ENCODE measurements around the gene CCDC73.
"Not testable (repeated sequence)": the region's sequence is repeated elsewhere in the genome, so short reads cannot be mapped to it uniquely, and the experiment has no call there.

CCDC73 gene

DNA sequence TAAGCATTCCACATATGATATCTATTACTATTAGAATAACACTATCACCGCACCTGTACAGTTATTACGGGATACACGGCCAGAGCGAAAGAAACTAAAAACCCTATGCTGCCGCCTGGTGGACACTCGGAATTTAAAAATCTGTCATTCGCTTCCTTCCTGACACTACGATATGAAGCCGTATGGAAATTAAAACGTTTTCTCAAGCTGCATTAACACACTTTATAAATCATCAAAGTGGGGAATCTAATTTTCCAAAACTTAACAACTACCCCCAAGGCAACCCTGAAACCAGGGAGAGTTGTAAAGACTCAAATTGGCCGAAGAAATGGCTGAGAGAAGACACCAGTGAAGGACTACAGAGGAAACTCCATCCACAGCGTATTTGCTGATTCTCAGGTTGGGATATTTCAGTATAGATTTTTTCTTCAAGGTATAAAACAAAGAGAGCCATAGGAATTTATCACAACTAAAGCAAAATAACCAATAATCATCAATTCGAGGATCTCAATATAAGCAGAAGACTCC lies 1.4 kb downstream of the CCDC73 start:
- peak; percentile 85 for FAIRE-seq

DNA sequence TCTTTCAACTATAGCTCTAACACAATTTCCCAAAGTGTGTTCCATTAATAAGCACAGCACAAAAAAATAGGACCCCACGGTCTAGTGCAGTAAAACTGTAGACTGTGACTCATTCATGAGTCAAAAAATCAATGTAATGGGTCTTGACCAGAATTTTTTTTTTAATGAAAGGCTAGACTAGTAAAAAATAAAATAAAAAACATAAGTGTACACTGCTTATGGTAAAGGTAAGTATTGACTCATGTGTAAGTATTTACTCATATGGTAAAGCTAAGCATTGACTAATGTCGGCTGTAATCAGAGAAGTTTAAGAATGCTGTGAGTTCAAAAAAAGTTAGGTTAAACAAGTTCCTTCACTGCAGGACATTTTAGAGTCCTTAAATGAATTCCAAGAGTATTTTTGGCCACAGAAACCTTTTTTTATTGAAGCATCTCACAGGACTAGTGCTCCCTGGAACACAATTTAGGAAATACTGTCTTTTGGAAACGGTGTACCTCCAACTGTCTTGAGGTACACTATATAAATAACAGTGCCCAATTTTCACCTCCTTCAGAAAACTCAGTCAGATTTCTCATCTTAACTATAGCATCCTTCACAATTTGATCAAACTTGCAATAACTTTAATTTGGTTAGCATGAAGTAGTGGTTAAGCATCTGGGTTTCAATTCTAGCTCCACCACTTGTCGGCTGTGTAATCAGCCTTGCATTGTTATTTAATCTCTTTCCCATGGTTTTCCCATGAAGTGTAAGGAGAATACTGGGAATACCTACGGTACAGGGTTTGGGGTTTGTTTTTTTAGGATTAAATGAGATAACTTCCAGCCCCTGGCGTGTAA lies 2.1 kb downstream of the CCDC73 start:
- no peak for FAIRE-seq

DNA sequence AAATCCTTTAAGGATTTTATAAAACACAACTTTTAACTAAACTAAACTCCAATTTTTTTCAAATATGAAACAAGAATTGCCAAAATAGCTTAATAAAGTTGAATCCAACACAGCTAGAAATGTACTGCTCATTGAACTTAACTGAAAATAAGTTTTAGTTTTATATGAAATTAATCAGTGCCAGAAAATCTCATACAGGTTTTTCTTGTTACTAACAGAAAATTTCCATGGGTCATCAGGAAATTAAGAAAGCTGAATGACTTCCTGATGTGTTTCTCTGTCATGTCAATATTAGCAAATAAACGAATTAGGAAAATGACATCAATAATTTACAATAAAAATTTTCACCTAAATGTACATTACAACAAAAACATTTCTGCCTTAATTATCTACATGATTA lies 3.5 kb downstream of the CCDC73 start:
- FAIRE-seq: no peak

DNA sequence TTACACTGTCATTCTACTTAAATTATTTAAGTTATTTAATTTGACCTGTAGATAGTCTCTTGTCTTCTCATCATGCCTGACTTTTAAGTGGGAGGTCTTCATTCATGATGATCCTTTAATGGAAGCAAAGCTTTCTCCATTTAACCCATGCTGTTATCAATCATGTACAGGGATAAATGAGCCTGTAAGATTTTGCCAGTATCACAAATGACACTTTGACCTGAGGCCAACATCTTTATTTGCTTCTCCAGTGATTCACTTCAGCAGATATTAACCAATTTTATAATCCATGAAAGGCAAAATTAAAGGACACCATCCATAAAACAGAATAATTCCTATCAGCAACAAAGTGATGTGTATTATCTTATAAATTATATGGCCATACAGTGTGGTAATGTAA lies 7.7 kb downstream of the CCDC73 start:
- no peak for FAIRE-seq

DNA sequence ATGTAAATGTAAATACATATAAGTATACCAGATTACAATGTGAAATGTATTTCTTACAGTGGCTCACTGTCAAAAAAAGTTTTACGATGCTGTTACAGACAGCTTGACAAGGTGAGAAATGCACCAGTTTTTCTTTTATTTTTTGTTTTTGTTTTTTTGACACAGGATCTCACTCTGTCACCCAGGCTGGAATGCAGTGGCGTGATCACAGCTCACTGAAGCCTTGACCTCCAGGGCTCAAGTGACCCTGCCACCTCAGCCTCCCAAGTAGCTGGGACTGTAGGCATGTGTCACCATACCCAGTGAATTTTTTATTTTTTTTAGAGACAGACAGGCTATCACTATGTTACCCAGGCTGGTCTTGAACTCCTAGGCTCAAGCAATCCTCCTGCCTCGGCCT lies 9.2 kb downstream of the CCDC73 start:
- FAIRE-seq: no peak

DNA sequence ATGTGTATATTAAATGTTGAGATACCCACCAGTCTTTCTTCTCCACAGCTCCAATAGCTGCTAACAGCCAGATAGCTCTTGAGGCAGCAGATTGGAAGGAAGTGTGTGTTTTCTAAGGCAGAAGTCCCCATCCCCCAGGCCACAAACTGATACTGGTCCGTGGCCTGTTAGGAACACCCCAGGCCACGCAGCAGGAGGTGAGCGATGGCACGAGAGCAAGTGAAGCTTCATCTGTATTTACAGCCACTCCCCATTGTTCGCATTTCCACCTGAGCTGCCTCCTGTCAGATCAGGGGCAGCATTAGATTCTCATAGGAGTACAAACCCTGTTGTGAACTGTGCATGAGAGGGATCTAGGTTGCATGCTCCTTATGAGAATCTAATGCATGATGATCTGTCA lies 12.7 kb downstream of the CCDC73 start:
- no peak for FAIRE-seq

DNA sequence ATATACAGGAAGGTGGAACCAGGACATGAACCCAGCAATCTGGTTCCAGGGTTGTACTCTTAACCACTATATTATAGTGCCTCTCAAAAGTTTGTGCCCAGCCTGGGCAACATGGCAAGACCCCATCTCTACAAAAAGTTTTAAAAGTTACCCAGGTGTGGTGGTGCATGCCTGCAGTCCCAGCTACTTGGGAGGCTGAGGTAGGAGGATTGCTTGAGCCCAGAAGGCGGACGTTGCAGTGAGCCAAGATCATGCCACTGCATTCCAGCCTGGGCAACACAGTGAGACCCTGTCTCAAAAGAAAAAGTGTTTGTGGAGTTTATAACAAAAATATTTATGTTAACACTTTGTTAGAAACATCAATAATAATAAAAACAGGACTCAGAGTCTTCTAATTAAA lies 13.6 kb downstream of the CCDC73 start:
- FAIRE-seq: not testable (repeated sequence)

DNA sequence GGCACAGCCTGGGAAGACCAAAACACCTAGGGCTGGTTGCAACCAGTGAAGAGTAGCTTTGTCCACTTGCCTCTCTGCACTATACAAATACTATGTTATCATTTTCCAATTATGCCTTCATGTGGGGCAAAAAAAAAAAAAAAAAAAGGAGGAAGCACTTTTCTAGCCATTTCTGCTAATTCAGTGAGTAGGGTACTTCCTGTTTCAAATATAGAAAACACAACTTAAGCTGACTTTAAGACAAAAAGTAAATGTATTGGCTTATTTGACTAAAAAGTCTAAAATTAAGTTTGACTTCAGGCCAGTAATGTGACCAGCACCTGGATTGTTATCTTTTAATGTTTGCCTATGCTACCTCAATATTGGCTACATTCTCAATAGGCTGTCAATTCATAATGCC lies 15.3 kb downstream of the CCDC73 start:
- FAIRE-seq: no peak

DNA sequence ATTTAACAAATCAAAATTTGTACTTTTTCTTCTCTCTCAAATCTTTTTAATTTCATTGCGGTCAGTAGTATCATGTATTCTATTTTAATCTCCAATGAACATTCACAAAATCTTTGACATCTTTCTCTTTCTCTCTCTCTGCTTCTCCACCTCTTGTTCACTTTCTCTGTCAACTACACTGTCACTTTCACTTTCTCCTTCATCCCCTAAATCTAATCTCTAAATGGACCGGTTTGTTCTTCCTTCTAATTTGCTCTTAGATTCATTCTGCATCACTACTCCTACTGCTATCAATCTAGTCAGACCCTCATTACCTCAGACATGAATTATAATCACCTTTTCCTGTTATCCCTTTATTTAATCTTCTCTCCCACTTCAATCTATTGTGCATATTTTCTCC lies 18.6 kb downstream of the CCDC73 start:
- FAIRE-seq: no peak

DNA sequence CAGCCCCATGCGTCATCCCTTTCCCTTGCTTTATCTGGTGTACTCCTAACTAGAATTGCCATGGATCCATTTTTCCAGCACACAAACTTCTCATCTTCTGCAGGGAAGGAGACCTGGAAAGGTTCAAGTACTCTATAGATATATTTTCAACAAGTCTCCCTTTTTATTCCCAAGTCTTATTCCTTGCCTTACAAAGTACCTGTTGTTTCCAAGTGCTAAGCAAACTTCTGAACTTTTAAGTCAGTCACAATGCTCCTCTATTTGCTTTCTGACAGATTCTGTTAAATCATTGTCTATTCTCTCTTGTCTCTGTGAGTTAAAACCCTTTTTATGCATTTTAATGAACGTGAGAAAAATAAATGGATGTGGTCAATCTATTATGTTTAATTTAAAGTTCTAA lies 20.4 kb downstream of the CCDC73 start:
- FAIRE-seq: no peak

DNA sequence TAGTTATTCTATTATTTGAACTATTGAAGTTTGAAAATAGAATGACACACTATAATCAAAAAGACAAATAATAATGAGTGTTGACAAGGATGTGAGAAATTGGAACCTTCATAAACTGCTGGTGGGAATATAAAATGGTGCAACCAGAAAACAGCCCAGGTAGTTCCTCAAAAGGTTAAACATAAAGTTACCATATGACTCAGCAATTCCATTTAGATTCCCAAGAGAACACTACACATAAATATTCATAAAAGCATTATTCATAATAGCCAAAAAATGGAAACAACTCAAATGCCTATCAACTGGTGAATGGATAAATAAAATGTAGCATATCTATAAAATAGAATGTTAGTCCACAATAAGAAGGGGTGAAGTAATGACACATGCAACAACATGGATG lies 21.7 kb downstream of the CCDC73 start:
- no peak for FAIRE-seq

DNA sequence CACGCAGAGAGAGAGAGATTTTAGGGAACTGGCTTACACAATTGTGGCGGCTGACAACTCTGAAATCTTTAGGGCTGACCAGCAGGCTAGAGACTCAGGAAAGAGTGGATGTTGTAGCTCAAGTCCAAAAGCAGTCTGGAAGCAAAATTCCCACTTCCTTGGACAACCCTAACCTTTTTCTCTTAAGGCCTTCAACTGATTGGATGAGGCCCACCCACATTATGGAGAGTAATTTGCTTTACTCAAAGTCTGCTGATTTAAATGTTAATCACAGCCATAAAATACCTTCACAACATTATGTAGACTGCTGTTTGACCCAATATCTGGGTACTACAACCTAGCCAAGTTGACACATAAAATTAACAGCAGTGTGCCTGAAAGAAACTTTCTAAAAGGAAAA lies 32.7 kb downstream of the CCDC73 start:
- not testable (repeated sequence) for FAIRE-seq

DNA sequence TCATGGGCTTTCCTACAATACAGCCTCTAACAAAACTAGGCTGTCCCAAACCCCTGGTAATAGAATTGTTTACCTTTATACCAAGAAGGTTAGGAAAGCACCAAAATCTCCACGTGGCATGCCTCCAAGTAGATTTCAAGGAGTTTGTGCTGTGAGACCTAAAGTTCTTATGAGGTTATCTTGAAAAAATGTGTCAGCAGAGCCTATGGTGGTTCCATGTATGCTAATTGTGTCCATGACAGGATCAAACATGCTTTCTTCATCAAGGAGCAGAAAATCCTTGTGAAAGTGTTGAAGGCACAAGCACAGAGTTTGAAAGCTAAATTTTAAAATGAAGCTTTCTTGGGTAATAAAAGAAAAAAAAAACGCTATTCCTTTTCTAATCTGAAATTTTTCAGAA lies 36.2 kb downstream of the CCDC73 start:
- FAIRE-seq: no peak

DNA sequence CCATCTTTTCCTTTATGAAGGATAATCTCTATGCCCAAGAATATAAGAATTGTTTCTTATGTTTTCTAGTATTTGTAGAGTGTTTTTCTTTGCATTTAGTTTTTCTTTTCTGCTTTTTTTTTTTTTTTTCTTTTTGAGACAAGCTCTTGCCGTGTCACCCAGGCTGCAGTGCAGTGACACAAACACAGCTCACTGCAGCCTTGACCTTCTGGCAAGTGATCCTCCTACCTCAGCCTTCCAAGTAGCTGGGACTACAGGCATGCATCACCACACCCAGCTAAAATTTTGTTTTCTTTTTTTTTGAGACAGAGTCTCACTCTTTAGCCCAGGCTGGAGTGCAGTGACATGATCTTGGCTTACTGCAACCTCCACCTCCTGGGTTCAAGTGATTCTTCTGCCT lies 41.3 kb downstream of the CCDC73 start:
- not testable (repeated sequence) for FAIRE-seq

DNA sequence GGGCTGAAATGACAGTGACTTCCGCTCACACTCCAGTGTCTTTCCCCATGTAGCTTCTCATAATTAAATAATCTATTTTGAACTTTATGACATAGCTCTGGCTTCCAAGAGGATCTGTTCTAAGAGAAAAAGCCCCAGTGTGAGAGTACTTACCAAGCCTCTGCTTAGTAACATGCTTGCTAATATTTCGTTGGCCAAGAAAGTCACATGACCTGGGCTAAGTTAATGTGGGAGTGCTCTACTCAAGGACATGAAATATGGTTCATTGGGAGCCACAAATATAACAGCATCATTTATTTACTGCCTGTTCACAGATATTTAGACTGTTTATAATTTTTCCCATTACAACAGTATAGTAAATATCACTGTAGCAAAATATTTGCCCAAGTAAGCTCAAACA lies 42.5 kb downstream of the CCDC73 start:
- FAIRE-seq: peak; percentile 58

DNA sequence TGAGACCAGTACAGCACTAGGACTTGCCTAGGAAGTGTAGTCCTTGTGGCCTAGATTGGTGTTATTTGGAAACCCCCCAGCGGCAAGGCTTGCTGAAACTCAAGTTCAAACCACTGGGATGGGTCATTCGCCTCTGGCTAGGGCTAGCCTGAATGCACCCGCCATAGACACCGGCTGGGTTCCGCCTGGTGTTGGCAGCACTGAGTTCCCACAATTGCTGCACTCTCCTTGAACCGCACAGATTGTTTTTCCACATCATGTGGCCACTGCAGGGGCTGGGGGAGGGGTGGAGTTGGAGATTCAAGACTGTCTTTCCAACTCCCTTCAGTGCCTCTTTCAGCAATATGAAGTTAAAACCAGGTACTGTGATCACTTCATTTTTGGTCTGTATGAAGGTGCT lies 43.1 kb downstream of the CCDC73 start:
- FAIRE-seq: no peak

DNA sequence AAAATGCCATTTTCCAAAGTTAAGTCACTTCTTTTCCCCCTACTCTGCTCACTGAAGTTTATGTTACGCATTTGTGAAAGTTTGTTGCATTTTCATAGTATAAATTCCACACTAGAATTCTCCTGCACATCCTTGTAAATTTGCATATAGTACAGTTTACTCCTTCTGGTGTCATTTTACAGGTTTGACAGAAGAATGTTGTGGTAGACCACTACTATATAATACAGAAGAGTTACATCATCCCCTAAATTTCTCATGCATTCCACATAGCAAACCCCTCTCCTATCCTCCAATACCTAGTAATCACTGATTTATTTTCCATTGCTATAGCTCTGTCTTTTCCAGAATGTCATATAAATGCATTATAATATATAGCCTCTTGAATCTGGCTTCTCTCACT lies 64.5 kb downstream of the CCDC73 start:
- no peak for FAIRE-seq

DNA sequence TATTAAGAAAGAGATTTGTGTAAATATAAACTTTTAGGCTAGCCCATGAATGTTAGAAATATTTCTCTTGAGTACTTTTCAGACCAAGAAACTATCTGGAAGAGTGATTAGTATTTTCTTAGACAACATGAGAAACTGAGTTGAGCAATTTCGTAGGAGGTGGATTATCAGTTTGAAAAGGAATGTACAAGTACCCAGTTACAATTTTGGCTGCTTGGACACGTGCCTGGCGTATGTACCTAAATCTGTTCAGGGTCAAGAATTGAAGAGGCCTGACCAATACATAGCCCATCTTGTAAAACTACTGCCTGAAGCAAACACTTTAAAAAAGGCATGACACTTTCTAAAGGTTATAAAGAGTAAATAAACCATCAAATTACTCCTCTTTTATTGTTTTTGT lies 71.1 kb downstream of the CCDC73 start:
- no peak for FAIRE-seq

DNA sequence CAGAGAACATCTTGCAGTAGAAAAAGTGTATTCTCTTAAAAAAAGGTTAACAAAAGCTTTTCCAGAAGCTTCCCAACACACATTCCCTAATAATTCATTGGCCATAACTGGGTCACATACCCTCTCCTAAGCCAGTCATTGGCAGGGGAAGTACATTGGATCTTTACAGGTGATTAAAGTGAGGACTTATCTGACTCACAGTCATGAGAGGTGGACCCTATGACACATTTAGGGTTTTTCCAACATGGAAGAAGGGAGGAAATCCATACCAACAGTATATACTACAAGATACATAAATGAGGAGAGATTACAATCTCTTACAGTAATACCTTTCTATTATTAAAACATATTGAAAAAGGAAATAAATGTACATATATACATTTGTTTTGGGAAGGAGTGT lies 72.2 kb downstream of the CCDC73 start:
- no peak for FAIRE-seq

DNA sequence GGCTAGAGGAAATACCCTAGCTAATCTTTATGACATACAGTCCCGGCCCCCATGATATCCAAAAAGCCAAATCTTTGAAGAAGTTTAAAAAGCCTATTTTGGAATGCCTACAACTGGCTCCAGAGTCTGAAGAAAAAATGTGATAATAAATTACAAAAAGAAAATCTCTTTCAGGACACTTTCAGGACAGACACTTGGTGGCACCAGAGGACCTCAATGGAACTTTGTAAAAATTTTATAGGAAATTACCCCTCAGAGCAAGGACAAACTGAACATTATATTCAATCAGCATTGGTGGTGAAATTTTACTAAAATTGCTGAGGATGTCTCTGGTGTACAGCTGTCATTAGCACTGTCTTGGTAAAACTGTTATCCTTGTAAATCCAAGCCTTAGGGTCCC lies 81.0 kb downstream of the CCDC73 start:
- no peak for FAIRE-seq

DNA sequence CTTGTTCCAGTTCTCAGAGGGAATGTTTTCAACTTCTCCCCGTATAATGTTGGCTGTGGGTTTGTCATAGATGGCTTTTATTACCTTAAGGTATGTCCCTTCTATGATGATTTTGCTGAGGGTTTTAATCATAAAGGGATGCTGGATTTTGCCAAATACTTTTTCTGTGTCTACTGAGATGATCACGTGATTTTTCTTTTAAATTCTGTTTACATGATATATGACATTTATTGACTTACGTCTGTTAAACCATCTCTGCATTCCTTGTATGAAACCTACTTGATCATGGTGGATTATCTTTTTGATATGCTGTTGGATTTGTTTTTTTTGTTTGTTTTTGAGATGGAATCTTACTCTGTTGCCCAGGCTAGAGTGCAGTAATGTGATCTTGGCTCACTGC lies 85.5 kb downstream of the CCDC73 start:
- FAIRE-seq: not testable (repeated sequence)

DNA sequence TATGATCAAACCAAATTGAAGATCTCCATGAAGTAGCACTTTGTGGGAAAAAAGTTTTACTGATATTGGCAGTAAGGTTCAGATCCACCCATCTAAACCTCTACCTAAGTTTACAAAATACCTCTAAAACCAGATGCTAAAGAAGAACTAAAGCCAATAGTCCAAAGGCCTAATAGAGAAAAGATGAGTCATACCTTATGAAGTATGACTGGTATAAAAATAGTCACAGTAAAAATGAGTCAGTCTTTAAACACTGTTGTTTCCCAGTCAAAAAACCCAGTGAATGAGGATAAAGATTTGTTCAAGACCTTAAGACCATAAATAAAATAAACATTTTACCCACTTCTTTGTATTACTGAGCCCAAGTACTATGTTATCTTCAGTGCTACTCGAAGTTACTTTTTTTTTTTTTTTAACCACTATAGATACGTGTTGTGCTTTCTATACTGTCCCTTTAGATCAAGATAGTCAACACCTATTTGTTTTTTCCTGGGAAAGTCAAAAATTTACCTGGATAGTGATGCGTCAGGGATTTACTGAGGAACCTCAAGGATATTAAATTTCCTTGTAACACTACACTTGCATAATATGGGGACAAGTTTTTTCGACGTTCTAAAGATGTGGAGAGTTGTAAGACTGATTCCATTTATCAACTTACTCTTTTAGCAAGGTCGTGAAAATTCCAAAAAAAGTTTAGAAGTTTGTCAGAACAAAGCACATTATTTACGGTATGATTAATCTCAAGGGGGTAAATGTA lies 87.3 kb downstream of the CCDC73 start:
- no peak for FAIRE-seq

DNA sequence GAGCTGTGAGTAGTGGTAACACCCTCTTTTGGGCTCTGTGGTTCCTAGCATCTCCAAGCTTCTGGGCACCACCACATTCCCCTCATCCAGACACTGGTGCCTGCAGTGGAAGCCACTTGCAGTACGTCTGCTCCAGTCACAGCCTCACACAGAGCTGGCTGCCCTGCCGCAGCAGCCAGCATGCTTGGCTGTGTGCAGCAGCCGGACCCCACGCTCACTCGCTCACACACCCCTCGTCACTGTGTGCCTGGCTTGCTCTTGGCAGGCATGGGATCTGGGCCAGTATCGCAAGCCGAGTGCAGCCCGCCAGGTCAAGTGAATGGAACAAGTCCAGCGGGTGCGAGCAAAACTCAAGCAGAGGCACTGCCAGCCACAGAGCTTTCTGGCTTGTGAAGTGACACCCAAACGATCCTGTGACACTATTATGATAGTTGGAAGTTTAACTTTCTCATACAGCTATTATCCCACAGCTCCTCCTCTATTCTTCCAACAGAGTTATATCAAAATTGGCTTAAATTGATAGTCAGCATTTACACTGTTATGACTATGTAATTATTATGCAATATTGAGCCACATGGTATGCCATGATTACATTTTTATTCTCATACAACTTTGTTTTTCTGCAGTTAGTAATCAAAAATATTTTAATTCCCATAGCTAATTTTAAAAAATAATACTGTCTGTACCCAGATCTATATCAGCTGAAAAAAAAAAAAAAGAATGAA lies 89.0 kb downstream of the CCDC73 start:
- no peak for FAIRE-seq

Measured in endometrium (tissue), 2 donors.